K562 (cell line): ENCODE data around the gene TPSAB1. TPM values are rescaled to one million over a fixed set of nuclear protein-coding genes. Genes with fewer than 3 reads are reported as not detected.

Source experiments
- CBX1 ChIP-seq: sonication (generic); IDR thresholded peaks from 2 replicates; pipeline ENCODE4 v1.6.1; 2016; ENCODE audit warnings: antibody characterized with exemption, low read depth, mild to moderate bottlenecking
- CREB1 ChIP-seq, 2 experiments: sonication (generic) in 1 of 2; formaldehyde crosslinking in 1 of 2; IDR thresholded peaks; 2 replicates each; pipeline versions ENCODE4 v1.6.1 to v1.8.0; 2012 to 2022; ENCODE audit warnings: inconsistent platforms in 1 of 2, mild to moderate bottlenecking in 1 of 2, missing genetic modification reagents in 1 of 2, moderate library complexity in 1 of 2
- ELF2 ChIP-seq: fragments of 250-450 bp; sonication (Bioruptor Pico); IDR thresholded peaks from 2 replicates; pipeline ENCODE4 v1.5.0; 2021; ENCODE audit warnings: mild to moderate bottlenecking
- ETS2 ChIP-seq: IDR thresholded peaks from 2 replicates; pipeline ENCODE4 v1.6.1; 2016; ENCODE audit warnings: borderline replicate concordance, missing genetic modification characterization, mild to moderate bottlenecking, moderate library complexity, missing compliant biosample characterization; ENCODE audit not compliant: poor library complexity, severe bottlenecking
- FOS ChIP-seq: IDR thresholded peaks from 3 replicates; pipeline ENCODE4 v1.6.1; 2011; ENCODE audit not compliant: insufficient read length; ENCODE audit errors: extremely low read depth
- HNRNPL ChIP-seq: fragments of 200-400 bp; formaldehyde crosslinking; IDR thresholded peaks from 2 replicates; pipeline ENCODE4 v1.6.1; 2017; ENCODE audit warnings: low read depth, mild to moderate bottlenecking, low read length
- KDM4B ChIP-seq, 2 experiments: fragments of 450-650 bp in 1 of 2; sonication (generic) in 1 of 2; IDR thresholded peaks; 2 replicates each; pipeline ENCODE4 v1.6.1; 2016 to 2017; ENCODE audit warnings: borderline replicate concordance in 2 of 2, antibody characterized with exemption in 1 of 2, low read depth in 1 of 2, mild to moderate bottlenecking in 1 of 2
- MYC ChIP-seq, 2 experiments: fragments of 250-450 bp in 1 of 2; sonication (Bioruptor Pico) in 1 of 2; IDR thresholded peaks; 2 replicates each; pipeline versions ENCODE4 v1.5.1 to v1.6.1; 2012 to 2021; ENCODE audit warnings: low read depth in 2 of 2, borderline replicate concordance in 1 of 2, improper control_type of control experiment in 1 of 2, low read length in 1 of 2, mild to moderate bottlenecking in 1 of 2, moderate library complexity in 1 of 2
- NFIC ChIP-seq: fragments of 450-650 bp; IDR thresholded peaks from 2 replicates; pipeline ENCODE4 v1.6.1; 2017; ENCODE audit warnings: mild to moderate bottlenecking, inconsistent platforms
- PHB2 ChIP-seq: fragments of 450-650 bp; IDR thresholded peaks from 2 replicates; pipeline ENCODE4 v1.6.1; 2017; ENCODE audit warnings: low read depth
- TRIM28 ChIP-seq: fragments of 450-650 bp; IDR thresholded peaks from 2 replicates; pipeline ENCODE4 v1.6.1; 2017
- ZNF121 ChIP-seq: sonication (generic); formaldehyde crosslinking; conservative IDR thresholded peaks from 2 replicates; pipeline ENCODE4 v1.8.0; 2022; ENCODE audit warnings: missing genetic modification reagents
- ZNF778 ChIP-seq: fragments of 450-650 bp; formaldehyde crosslinking; IDR thresholded peaks from 2 replicates; pipeline ENCODE4 v1.4.0; 2020; ENCODE audit warnings: mild to moderate bottlenecking, moderate library complexity
- polyA plus RNA-seq, 8 experiments: library from polyadenylated mRNA; depleted of rRNA in 4 of 8; stranded (reverse) in 5 of 8; unstranded in 3 of 8; fragments of >200 nt; fragmentation: Nextera tagmentation in 2 of 8; fragmentation: Illumina TruSeq in 1 of 8; extraction: Ambion mirVana in 2 of 8; extraction: Trizol in 1 of 8; gene quantifications; 2 replicates each; pipeline versions ENCODE4 v1.2.1 to v1.2.3, GENCODE V29; 2011 to 2014; ENCODE audit warnings: inconsistent platforms in 1 of 8, missing spikeins in 1 of 8
- total RNA-seq, 7 experiments: library from RNA; depleted of rRNA in 6 of 7; stranded (reverse); fragments of >200 nt in 6 of 7; fragmentation: Illumina TruSeq in 2 of 7; extraction: Trizol in 2 of 7; gene quantifications; 2 replicates each; pipeline versions ENCODE4 v1.2.1 to v1.2.3, GENCODE V29; 2011 to 2021; ENCODE audit warnings: low replicate concordance in 1 of 7
- TF ChIP-seq, protein P1 (sequence below): fragments of 250-450 bp; sonication (Bioruptor Pico); IDR thresholded peaks from 2 replicates; pipeline ENCODE4 v1.9.0; 2021; ENCODE audit warnings: mild to moderate bottlenecking
- TF ChIP-seq, protein P2 (sequence below), 2 experiments: fragments of 450-650 bp; conservative IDR thresholded peaks; 2 replicates each; pipeline ENCODE4 v1.6.1; 2017; ENCODE audit warnings: mild to moderate bottlenecking in 2 of 2, moderate library complexity in 2 of 2
- TF ChIP-seq, protein P3 (sequence below): sonication (generic); formaldehyde crosslinking; IDR thresholded peaks from 2 replicates; pipeline ENCODE4 v1.9.0; 2022; ENCODE audit warnings: mild to moderate bottlenecking, missing genetic modification reagents
- TF ChIP-seq, protein P4 (sequence below), 3 experiments: IDR thresholded peaks in 2 of 3; conservative IDR thresholded peaks in 1 of 3; 2 replicates each; pipeline ENCODE4 v1.5.1; 2011 to 2012; ENCODE audit warnings: low read length in 3 of 3, mild to moderate bottlenecking in 3 of 3, control low read depth in 2 of 3, improper control_type of control experiment in 1 of 3, inconsistent platforms in 1 of 3, low read depth in 1 of 3, mixed read lengths in 1 of 3, moderate library complexity in 1 of 3; ENCODE audit not compliant: insufficient read depth in 2 of 3
- TF ChIP-seq, protein P5 (sequence below), 2 experiments: IDR thresholded peaks; 2 replicates each; pipeline ENCODE4 v1.6.1; 2011; ENCODE audit warnings: borderline replicate concordance in 1 of 2, control low read depth in 1 of 2, low read depth in 1 of 2, low read length in 1 of 2, mild to moderate bottlenecking in 1 of 2, mixed read lengths in 1 of 2, moderate library complexity in 1 of 2; ENCODE audit not compliant: insufficient read depth in 1 of 2, insufficient read length in 1 of 2, poor library complexity in 1 of 2, severe bottlenecking in 1 of 2; ENCODE audit errors: extremely low read depth in 1 of 2
- TF ChIP-seq, protein P6 (sequence below): sonication (generic); formaldehyde crosslinking; IDR thresholded peaks from 2 replicates; pipeline ENCODE4 v1.8.1; 2023; ENCODE audit warnings: mild to moderate bottlenecking, missing genetic modification reagents

The TPSAB1 gene
- total and polyA plus RNA-seq, 9 of the 15 experiments (the other 6 are each of a cell fraction or from before 2014, with no cell fraction given), result not detected

DNA sequence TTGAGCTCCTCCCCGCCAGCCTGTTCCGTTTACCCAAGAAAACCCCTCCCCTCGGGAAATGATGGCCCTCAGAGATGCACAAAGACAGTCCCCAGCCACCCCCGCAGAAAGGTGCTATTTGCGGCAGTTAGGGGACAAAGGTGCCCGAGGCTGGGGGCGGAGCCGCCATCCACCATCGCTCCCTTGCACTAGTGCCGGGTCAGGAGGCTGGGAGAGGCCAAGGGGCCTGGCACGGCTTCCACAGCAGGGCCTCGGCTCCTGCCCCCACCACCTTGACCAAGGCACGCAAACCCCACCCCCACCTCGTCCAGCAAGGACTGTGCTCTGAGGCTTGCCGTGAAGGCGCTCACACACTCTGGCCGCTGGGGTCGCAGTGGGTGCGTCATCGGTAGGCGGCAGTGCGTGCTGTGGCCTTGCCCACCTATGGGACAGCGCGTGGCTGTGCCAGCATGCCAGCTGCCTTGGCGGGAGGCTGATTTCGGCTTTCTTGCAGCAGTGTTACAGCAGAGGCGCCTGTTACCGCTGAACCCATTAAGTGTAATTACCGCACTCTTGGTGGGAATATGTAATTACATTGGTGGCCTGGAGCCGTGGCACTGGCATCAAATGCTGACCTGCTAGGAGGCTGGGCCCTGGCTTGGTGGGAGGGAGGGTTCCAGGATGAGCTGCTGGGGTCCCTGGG is 47.2 kb upstream of the TPSAB1 start (continued):
- TF ChIP-seq NFIC (no peak), ZNF121 (CRISPR knock-in tag) (no peak), ETS2 (tag) (no peak), TRIM28 (no peak), MYC (IDR thresholded peaks at IDR 0.05; ENCODE audit: low read depth, low read length) (0 out of 2 replicates have a peak, but pooled peaks have one; percentile 24), MYC (CRISPR knock-in tag; IDR thresholded peaks at IDR 0.05; ENCODE audit: borderline replicate concordance, low read depth) (no peak), CREB1 (IDR thresholded peaks at IDR 0.05) (peak; percentile 88), CREB1 (CRISPR knock-in tag; IDR thresholded peaks at IDR 0.05) (peak; percentile 87), ELF2 (CRISPR knock-in tag) (no peak), HNRNPL (peak; percentile 91), KDM4B (IDR thresholded peaks at IDR 0.05; ENCODE audit: borderline replicate concordance in 2 of 2, low read depth in 1 of 2) (no peak), ZNF778 (no peak), FOS (no peak), CBX1 (no peak), PHB2 (no peak)
- TF ChIP-seq, protein P1, sequence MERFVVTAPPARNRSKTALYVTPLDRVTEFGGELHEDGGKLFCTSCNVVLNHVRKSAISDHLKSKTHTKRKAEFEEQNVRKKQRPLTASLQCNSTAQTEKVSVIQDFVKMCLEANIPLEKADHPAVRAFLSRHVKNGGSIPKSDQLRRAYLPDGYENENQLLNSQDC (CRISPR knock-in tag), result no peak
- TF ChIP-seq, protein P2, sequence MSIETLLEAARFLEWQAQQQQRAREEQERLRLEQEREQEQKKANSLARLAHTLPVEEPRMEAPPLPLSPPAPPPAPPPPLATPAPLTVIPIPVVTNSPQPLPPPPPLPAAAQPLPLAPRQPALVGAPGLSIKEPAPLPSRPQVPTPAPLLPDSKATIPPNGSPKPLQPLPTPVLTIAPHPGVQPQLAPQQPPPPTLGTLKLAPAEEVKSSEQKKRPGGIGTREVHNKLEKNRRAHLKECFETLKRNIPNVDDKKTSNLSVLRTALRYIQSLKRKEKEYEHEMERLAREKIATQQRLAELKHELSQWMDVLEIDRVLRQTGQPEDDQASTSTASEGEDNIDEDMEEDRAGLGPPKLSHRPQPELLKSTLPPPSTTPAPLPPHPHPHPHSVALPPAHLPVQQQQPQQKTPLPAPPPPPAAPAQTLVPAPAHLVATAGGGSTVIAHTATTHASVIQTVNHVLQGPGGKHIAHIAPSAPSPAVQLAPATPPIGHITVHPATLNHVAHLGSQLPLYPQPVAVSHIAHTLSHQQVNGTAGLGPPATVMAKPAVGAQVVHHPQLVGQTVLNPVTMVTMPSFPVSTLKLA (conservative IDR thresholded peaks at IDR 0.05), result peak in 1 of 2 experiments; percentile 40; a peak in 1 of 4 replicates
- TF ChIP-seq, protein P3, sequence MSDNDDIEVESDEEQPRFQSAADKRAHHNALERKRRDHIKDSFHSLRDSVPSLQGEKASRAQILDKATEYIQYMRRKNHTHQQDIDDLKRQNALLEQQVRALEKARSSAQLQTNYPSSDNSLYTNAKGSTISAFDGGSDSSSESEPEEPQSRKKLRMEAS (CRISPR knock-in tag), result peak; percentile 80
- TF ChIP-seq, protein P4, sequence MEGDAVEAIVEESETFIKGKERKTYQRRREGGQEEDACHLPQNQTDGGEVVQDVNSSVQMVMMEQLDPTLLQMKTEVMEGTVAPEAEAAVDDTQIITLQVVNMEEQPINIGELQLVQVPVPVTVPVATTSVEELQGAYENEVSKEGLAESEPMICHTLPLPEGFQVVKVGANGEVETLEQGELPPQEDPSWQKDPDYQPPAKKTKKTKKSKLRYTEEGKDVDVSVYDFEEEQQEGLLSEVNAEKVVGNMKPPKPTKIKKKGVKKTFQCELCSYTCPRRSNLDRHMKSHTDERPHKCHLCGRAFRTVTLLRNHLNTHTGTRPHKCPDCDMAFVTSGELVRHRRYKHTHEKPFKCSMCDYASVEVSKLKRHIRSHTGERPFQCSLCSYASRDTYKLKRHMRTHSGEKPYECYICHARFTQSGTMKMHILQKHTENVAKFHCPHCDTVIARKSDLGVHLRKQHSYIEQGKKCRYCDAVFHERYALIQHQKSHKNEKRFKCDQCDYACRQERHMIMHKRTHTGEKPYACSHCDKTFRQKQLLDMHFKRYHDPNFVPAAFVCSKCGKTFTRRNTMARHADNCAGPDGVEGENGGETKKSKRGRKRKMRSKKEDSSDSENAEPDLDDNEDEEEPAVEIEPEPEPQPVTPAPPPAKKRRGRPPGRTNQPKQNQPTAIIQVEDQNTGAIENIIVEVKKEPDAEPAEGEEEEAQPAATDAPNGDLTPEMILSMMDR (IDR thresholded peaks at IDR 0.05 in 2 of 3, conservative IDR thresholded peaks at IDR 0.05 in 1 of 3; ENCODE audit: insufficient read depth in 2 of 3, low read depth in 1 of 3, low read length in 3 of 3), result peak; percentile 32 to 54 (median 32); a peak in 5 of 6 replicates
- TF ChIP-seq, protein P5, sequence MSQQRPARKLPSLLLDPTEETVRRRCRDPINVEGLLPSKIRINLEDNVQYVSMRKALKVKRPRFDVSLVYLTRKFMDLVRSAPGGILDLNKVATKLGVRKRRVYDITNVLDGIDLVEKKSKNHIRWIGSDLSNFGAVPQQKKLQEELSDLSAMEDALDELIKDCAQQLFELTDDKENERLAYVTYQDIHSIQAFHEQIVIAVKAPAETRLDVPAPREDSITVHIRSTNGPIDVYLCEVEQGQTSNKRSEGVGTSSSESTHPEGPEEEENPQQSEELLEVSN (IDR thresholded peaks at IDR 0.05; ENCODE audit: borderline replicate concordance in 1 of 2, extremely low read depth in 1 of 2, insufficient read depth in 1 of 2, insufficient read length in 1 of 2, low read depth in 1 of 2, low read length in 1 of 2, poor library complexity in 1 of 2, severe bottlenecking in 1 of 2), result peak in 1 of 2 experiments; percentile 84
- TF ChIP-seq, protein P6, sequence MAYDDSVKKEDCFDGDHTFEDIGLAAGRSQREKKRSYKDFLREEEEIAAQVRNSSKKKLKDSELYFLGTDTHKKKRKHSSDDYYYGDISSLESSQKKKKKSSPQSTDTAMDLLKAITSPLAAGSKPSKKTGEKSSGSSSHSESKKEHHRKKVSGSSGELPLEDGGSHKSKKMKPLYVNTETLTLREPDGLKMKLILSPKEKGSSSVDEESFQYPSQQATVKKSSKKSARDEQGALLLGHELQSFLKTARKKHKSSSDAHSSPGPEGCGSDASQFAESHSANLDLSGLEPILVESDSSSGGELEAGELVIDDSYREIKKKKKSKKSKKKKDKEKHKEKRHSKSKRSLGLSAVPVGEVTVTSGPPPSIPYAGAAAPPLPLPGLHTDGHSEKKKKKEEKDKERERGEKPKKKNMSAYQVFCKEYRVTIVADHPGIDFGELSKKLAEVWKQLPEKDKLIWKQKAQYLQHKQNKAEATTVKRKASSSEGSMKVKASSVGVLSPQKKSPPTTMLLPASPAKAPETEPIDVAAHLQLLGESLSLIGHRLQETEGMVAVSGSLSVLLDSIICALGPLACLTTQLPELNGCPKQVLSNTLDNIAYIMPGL (CRISPR knock-in tag), result no peak
